Midbrain (tissue), 1 donor: ENCODE results near the gene SASH1.
A peak's percentile ranks its signal among the peaks of the same experiment; 100 is the strongest.

Experiments
- DNase-seq: peaks from one replicate; lab custom pipeline; 2025; lab: John Stamatoyannopoulos, UW

The SASH1 gene

DNA sequence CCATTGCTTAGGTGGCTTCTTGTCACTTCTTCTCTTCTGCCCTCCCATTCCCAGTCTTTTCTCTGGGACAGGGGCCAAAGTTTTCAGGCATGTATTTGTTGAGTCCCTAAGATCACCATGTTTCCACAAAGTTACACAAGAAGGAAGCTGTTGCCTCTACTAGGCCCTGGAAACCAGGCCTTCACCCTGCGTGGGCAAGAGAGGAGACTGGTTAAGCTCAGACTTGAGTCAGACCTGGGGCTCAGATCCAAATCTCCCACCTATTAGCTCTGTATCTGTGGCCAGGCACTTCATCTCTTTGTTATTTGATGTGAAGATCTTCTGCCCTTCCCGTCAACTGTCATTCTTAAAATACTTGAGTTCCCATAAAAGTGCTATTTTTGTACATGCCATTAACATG is 154.6 kb downstream of the SASH1 start:
- DNase-seq: no peak

DNA sequence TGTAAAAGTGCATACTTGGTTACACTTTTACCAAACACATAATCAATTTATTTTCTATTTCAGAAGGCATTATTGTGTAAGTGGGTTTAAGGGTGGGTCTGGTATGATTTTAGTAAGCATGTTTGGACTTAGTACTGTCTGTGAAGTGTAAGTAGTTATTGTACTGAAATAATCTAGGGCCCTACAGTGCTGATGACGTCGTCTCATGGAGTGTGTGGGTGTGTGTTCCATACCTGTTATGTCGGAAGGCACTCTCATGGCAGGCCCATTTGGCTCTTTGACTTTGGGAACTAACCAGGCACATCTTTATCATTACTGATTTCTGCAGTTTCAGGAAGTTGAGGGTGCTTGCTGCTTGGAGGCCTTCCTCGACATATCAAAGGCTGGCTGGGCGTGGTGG is 155.1 kb downstream of the SASH1 start:
- no peak for DNase-seq

GRCh38 chr6:148500402-148500801 is 157.8 kb downstream of the SASH1 start:
- DNase-seq: no peak

DNA sequence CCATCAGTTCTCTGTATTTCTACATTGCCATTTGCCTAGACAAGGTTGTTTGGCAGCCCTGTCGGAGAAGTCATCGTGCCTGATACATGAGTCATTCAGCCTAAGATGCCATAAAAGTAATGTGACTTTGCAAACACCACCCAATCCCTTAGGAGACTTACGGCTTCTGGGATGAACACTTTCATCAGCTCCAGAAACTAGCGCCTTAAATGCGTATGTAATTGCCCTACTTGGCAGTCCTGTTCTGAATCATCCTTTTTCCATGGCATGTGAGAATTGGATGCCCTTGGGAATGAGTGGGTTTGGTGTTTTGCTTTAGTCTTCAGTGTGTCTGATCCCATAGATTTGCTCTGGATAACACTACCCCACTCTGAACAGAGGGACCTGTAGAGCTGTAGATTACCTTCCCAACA is 158.5 kb downstream of the SASH1 start:
- no peak for DNase-seq

DNA sequence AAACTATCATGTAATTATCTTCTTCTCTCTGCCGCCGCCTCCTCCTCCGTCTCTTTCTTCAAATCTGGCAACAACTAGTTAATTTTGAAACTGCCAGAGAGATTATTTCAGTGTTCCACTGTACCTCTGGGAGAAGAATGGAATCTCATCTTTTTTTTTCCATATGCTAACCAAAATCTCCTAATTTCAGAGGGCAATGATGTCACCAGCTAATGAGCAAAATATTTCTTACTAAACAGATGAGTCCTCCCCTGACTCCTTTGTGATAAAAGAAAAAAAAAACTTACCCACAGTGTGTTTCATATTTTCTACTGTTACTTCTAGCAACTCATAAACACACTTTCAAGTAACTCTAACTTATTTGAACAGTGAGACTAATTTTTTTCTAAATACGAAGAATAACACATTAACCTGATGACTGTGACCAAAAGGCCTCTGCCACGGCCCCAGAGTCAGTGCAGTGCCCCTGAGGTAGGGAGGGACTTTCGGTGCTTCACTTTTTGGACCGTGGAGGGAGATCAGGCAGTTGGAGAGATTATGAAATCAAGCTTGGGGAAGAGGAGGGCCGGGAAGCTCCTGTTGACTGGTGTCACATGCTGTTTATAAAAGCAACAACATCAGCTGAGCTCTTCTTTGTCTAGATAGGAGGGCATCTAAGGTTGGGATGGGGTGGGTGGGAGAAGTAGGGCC is 159.6 kb downstream of the SASH1 start:
- no peak for DNase-seq

DNA sequence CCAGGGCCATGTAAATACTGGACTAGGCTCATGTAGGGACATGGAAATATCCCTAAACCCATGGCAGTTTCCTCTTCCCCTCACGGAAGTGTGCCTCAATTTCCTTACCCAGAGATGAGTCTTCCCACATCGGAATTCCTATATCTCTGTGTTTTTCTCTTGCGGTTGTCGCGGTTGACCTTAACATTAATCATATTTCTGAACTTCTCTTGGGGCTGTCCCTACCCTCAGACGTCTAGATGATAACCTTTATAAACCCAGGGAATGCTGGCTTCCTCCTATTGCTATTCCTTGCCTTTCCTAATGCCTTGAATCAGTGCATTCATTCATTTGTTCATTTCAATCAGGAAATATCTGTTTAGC is 160.1 kb downstream of the SASH1 start:
- no peak for DNase-seq

- DNase-seq: no peak
These were observed 161.1 kb downstream of the SASH1 start for GRCh38 chr6:148503703-148504102.

DNA sequence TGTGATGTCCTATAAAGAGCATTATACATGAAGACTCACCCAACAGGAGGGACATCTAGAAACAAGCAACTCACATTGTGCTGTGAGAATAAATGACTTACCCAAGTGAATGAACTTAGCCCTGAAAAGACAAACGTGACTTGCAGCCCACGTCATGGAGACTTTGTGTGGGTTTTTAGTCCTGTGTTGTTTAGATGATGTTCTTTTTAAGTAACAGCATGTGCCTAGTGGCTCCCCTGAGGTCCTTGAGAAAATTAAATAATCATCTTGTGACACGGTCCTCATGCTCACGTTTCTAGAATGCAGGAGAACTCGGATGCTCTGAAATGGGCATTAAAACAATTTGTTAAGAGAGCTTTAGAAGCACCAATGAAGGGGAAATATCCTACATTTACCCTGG is 165.1 kb downstream of the SASH1 start:
- no peak for DNase-seq

GRCh38 chr6:148508401-148509041 is 165.9 kb downstream of the SASH1 start:
- no peak for DNase-seq

GRCh38 chr6:148509119-148509799 is 166.6 kb downstream of the SASH1 start:
- DNase-seq: no peak

DNA sequence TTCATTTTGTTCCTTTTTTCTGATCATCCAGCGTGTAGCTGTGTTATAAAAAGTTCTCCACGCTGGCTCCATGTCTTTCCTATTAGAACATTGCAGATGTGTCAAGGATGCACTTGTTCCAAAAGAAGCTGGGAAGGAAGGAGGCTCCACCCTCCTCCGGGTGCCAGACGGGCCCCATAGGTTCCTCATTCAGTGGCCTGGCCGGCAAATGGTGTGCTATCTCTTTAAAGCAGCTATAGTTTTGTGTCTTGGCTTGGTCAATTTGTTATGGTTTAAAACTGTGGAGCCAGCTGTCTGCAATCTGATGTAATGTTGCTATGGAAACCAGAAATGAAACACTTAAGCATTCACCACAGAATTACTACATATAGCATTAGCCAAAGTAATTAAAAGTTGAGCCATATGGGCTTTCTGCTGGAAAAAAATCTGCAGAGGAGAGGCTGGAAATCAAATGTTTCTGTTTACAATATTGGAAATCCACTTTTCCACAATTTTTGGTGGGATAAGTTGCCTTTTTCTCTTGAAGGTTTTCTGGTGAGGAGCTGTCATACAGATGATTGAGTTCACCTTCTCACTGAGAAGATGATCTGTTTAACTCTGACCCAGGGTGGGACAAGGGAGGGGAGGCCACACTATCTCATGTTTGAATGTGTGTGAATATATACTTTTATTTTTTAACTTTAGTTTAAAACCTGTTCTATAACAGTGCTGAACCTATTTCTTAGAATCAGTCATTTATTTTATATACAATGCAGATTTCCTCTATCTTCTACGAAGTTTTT is 167.4 kb downstream of the SASH1 start:
- no peak for DNase-seq

- DNase-seq: no peak
These were observed 170.8 kb downstream of the SASH1 start for GRCh38 chr6:148513145-148514071.

DNA sequence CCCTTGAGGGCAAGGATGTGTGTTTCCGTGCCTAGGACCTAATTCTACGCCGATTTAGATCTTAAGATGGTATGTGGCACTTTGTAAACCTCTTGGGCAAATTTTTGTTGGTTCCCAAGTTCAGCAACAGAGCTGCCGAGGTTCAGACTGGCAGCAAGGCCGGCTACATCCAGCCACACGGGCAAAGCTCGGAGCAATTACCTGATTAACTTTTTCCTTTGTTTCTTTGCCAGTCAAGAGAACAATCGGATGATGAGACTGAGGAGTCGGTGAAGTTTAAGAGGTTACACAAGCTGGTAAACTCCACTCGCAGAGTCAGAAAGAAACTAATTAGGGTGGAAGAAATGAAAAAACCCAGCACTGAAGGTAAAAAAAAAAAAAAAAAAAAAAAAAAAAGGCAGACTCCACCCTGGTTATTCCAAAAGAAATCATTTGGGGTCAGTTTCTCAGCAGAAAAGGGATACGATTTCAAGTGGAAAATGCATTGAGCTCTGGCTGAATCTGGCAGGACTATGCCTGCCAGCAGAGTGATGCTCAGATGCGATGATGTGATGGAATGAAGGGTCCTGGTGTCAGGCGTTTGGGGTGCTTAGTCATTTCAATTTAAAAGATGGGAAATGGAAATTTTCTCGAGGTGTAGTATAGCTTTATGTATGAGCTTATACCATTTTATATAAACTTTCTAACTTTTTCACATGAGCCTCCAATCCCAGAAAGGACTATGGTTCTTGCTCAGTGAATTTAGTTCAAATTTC is 171.6 kb downstream of the SASH1 start:
- no peak for DNase-seq

GRCh38 chr6:148516217-148516616 is 173.6 kb downstream of the SASH1 start:
- no peak for DNase-seq

- DNase-seq: no peak
These were observed 174.0 kb downstream of the SASH1 start for GRCh38 chr6:148516617-148517016.

DNA sequence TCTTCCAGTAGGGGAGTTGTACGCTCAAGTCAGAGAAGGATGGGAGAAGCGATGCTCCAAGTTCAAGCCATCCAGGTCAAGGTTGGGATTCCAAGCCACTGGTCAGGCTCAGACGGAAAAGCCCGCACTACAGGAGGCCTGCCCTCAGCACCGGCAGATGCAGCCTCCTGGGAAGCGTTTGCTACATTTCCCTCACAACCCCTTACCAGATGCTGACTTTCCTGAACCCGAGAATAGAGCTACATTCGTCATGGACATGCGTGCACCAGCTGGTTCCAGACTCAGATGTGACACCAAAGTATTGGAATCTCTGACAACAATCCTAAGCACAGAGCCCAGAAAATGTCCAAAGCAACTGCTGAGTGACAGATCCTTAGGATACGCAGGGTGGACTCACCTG is 174.8 kb downstream of the SASH1 start:
- DNase-seq: no peak

GRCh38 chr6:148518511-148519156 is 176.0 kb downstream of the SASH1 start:
- DNase-seq: no peak

DNA sequence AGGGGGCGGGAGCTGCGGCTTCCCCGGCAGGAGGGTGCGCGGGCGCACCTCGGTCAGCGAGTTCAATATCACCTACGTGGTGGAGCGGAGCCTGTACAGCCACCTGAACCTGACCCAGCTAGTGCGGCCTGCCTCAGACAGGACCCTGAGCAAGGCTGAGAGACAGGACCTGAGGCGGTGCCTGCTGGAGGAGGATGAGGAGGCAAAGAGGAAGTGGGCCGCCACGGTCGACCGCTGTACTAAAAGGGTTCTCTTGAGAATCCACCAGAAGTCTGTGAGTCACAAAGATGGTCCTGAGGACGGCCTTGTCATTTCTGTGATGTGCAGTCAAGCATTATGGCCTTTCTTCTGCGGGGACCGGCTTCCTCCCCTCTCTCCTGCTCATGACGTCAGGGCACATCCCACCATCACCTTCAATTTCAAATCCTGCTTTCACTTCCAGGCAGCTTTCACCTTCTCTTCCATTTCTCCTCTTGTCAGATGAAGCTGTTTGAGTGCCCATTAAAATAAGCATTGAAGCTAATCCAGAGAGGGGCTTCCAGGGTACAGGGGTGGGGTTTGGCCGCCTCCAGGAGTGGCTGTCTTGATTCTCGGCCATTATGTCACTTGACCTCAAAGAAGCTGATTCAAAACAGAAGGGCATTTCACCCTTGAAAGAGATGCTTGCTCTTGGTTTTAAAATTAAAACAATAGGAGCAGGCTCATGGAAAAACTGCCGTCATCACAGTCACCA is 177.6 kb downstream of the SASH1 start:
- no peak for DNase-seq

GRCh38 chr6:148521158-148521557 is 178.5 kb downstream of the SASH1 start:
- DNase-seq: peak; percentile 54

DNA sequence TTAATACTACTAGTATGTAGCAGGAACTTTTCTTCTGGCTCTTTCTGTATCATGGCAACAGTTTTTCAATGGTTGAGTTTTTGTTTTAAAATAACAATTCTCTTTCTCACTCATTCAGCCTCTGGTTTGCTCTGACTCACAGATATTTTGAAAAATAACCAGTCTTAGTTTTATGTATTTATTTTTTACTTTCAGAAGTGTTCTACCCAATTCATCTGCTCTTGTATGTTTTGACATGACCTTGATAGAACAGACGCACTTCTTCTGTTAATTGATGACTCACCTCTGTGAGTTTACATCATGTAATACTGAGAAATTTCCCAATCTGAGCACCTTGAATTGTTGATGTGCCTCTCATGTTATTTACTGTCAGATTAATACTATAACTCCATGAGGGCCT is 178.9 kb downstream of the SASH1 start:
- DNase-seq: no peak
